RWPE2 (cell line): ENCODE measurements around the gene MYOM3.

ENCODE experiments used
- ATAC-seq: fragments of 200-7000 bp; cut with Tn5 transposase; 3 replicates; pipeline ENCODE4 v1.9.1; 2021; ENCODE audit warnings: low read depth
- DNase-seq: peaks from one replicate; pipeline ENCODE4 v3.0.0-alpha.2; 2020; ENCODE audit warnings: low spot score
- H3K27ac ChIP-seq: fragments of 450-650 bp; 2 replicates; pipeline ENCODE4 v1.5.1; 2017; ENCODE audit warnings: mild to moderate bottlenecking; ENCODE audit not compliant: poor library complexity, severe bottlenecking
- H3K27me3 ChIP-seq: fragments of 250-450 bp; sonication (Bioruptor Pico); 2 replicates; pipeline ENCODE4 v1.5.1; 2021; ENCODE audit warnings: mild to moderate bottlenecking, moderate library complexity; ENCODE audit not compliant: insufficient read depth, poor library complexity, severe bottlenecking
- H3K36me3 ChIP-seq: fragments of 250-450 bp; sonication (Bioruptor Pico); 2 replicates; pipeline ENCODE4 v1.5.1; 2020; ENCODE audit warnings: low read depth, mild to moderate bottlenecking, moderate library complexity
- H3K4me1 ChIP-seq: fragments of 250-450 bp; sonication (Bioruptor Pico); 2 replicates; pipeline ENCODE4 v1.5.1; 2021; ENCODE audit warnings: mild to moderate bottlenecking, moderate library complexity; ENCODE audit not compliant: insufficient read depth, poor library complexity, severe bottlenecking
- H3K4me3 ChIP-seq: fragments of 250-450 bp; sonication (Bioruptor Pico); 2 replicates; pipeline ENCODE4 v1.5.1; 2021; ENCODE audit warnings: mild to moderate bottlenecking, moderate library complexity; ENCODE audit not compliant: severe bottlenecking
- H3K9me3 ChIP-seq: fragments of 250-450 bp; sonication (Bioruptor Pico); 2 replicates; pipeline ENCODE4 v1.5.1; 2021; ENCODE audit warnings: mild to moderate bottlenecking, moderate library complexity; ENCODE audit not compliant: severe bottlenecking
- TF ChIP-seq, protein P1 (sequence below): fragments of 450-650 bp; IDR thresholded peaks from one replicate; pipeline ENCODE4 v1.5.1; 2017; ENCODE audit warnings: mild to moderate bottlenecking, moderate library complexity; ENCODE audit not compliant: poor library complexity, severe bottlenecking

Gene MYOM3

DNA sequence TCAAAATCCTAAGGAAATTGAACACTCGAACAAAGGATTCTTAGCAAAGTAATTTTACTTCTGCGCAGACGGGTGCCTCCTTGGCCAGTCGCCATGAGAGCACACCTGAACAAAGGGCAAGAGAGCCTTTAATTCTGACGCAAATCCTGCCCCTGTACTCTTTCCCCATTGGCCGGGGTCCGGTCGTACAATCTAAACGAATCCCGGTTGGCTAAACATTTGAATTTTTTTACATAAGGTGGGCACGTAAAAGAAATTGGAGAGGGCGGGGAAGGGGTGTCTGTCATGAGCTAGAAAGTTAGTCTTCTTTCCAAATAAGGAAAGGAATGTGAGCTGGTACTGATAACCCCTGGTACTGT is 39.2 kb upstream of the MYOM3 start:
- Histone ChIP-seq H3K4me3 (peak overlapping the region; percentile 22), H3K36me3 (peaks cover 8% of the 10 kb centered on the region; the same call in 1 of the 2 replicates), H3K9me3 (no peaks in the 10 kb centered on the region), H3K27me3 (no peaks in the 10 kb centered on the region), H3K4me1 (peaks cover 21% of the 10 kb centered on the region), H3K27ac (peak overlapping the region; percentile 93)
- ATAC-seq, result peak; percentile 70
- TF ChIP-seq, protein P1, sequence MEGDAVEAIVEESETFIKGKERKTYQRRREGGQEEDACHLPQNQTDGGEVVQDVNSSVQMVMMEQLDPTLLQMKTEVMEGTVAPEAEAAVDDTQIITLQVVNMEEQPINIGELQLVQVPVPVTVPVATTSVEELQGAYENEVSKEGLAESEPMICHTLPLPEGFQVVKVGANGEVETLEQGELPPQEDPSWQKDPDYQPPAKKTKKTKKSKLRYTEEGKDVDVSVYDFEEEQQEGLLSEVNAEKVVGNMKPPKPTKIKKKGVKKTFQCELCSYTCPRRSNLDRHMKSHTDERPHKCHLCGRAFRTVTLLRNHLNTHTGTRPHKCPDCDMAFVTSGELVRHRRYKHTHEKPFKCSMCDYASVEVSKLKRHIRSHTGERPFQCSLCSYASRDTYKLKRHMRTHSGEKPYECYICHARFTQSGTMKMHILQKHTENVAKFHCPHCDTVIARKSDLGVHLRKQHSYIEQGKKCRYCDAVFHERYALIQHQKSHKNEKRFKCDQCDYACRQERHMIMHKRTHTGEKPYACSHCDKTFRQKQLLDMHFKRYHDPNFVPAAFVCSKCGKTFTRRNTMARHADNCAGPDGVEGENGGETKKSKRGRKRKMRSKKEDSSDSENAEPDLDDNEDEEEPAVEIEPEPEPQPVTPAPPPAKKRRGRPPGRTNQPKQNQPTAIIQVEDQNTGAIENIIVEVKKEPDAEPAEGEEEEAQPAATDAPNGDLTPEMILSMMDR, result no peak
- DNase-seq, result peak; percentile 94

DNA sequence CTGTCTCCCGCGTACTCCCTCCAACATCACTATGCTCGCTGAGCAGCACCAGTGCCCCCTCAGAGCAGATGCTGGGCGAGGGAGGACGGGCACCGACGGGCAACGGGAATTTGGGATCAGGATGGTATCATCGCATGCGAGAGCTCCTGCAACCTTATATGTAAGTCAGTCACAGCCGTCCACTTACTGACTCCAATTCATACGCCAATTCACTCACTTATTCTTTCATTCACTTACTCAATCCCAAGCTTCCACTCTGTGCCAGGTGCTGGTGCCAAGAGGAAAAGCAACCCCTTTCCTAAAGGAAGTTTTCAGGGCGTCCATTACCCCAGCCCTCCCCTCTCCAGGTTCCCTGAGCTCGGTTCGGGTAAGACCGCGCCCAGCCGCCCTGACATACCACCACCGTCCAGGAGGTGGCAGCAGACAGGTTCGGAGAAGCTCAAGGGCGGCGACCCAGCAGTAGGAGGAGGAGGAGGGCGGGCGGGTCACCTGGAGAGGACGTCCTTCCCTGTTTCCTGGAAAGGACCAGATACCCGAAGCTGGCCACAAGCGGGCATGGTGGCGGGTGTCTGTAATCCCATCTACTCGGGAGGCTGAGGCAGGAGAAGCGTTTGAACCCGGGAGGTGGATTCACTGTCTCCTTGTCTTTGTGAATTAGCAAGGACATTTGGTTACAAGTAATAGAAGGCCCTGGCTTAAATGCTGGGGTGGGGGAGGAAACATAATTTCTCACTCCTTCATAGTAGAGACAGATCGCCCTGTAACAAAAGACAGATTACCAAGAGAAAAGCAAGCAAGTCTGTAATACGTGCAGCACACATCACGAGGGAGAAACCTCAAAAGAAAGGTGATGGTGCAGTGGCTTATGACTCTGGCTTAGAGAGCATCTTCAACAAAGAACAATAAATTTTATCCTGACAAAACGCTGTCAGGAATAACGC is 38.6 kb upstream of the MYOM3 start:
- DNase-seq, result peak; percentile 94
- no peaks in the 10 kb centered on the region for H3K9me3 ChIP-seq
- ATAC-seq, result peak; percentile 78
- H3K27ac ChIP-seq, result peak overlapping the region; percentile 93
- H3K4me3 ChIP-seq, result peak overlapping the region; percentile 17
- peaks cover 21% of the 10 kb centered on the region for H3K4me1 ChIP-seq
- H3K36me3 ChIP-seq, result peaks cover 6% of the 10 kb centered on the region; the same call in 1 of the 2 replicates
- H3K27me3 ChIP-seq, result no peaks in the 10 kb centered on the region
- TF ChIP-seq, protein P1, result peak; percentile 95

- Histone ChIP-seq H3K4me3 (peak overlapping the region; percentile 17), H3K9me3 (no peaks in the 10 kb centered on the region), H3K4me1 (peaks cover 21% of the 10 kb centered on the region), H3K36me3 (no peaks in the 10 kb centered on the region), H3K27ac (peak overlapping the region; percentile 93), H3K27me3 (no peaks in the 10 kb centered on the region)
- TF ChIP-seq, protein P1, result no peak
- peak; percentile 53 for ATAC-seq
- peak; percentile 87 for DNase-seq
Observed at GRCh38 chr1:24149866-24150233, 37.9 kb upstream of the MYOM3 start.

DNA sequence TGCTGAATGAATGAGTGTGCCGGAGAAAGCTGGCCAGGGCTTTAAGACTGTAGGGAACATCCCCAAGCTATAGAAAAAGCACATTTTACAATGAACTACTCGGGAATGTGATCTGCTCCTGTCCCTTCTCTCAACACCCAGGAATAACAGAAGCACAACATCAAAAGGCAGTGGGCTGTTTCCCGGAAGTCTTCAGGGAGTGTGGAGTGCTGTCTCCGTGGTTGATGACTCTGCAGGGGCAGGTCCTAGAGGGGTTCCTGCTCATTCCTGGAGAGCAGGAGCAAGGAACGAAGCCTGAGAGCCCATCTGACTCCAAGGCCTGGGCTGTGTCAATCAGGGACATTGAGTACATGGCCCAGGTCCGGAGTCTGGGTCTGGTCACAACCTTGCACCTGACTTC is 35.9 kb upstream of the MYOM3 start:
- Histone ChIP-seq H3K27ac (no peak overlapping the region), H3K27me3 (no peaks in the 10 kb centered on the region), H3K4me3 (no peak overlapping the region), H3K9me3 (no peaks in the 10 kb centered on the region), H3K4me1 (peaks cover 25% of the 10 kb centered on the region), H3K36me3 (no peaks in the 10 kb centered on the region)
- TF ChIP-seq, protein P1, result no peak
- ATAC-seq (no peak), DNase-seq (no peak)

DNA sequence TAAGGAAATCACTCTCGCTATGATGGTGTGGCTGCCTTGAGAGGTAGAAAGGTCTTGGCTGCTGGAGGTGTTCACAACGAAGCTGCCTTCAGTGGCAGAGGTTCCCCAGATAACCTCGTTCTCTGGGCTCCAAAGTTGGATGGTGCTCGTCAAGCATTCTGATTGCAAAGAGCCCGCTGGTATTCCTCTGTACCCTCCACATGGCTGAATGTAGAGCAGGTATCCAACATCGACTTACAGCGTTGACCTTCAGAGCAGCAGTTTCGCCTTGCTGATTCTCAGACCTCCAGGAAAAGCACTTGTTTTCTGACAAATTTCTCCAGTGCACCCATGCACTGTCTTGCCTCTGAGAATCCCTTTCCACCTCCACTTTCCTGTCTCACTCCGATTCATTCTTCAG is 35.3 kb upstream of the MYOM3 start:
- Histone ChIP-seq H3K4me1 (peaks cover 20% of the 10 kb centered on the region), H3K4me3 (no peak overlapping the region), H3K27me3 (no peaks in the 10 kb centered on the region), H3K36me3 (no peaks in the 10 kb centered on the region), H3K9me3 (no peaks in the 10 kb centered on the region), H3K27ac (no peak overlapping the region)
- no peak for ATAC-seq
- no peak for DNase-seq
- TF ChIP-seq, protein P1, result no peak
